Adrenal gland (tissue), 12 donors: ENCODE results near the gene WASHC4. TPM values are rescaled to one million over a fixed set of nuclear protein-coding genes. Genes with fewer than 3 reads are reported as not detected.

ENCODE experiments used
- DNase-seq, 7 donors: peaks; one replicate each; pipeline ENCODE4 v3.0.0-alpha.2; 2019 to 2020
- H3K27ac ChIP-seq, 5 donors: fragments of 200-600 bp; sonication (generic) in 4 of 5; 1 replicate in 3 of 5; 2 replicates in 2 of 5; pipeline versions ENCODE4 v1.5.1 to v1.8.0; 2016 to 2020; ENCODE audit warnings: mild to moderate bottlenecking in 1 of 5
- H3K27me3 ChIP-seq: fragments of 200-600 bp; 2 replicates; pipeline ENCODE4 v1.8.0; 2021
- H3K36me3 ChIP-seq, 2 donors: fragments of 200-600 bp; replicated peaks in 1 of 2; 1 replicate in 1 of 2; 2 replicates in 1 of 2; pipeline versions ENCODE4 v1.5.1 to v1.8.0; 2018 to 2022
- H3K4me1 ChIP-seq, 2 donors: fragments of 200-600 bp; replicated peaks in 1 of 2; 1 replicate in 1 of 2; 2 replicates in 1 of 2; pipeline versions ENCODE4 v1.5.1 to v1.8.0; 2018 to 2021
- H3K4me3 ChIP-seq, 4 donors: fragments of 200-600 bp; sonication (generic) in 3 of 4; one replicate each; pipeline ENCODE4 v1.5.1; 2016 to 2018
- H3K9me3 ChIP-seq, 3 donors: fragments of 200-600 bp; sonication (generic) in 1 of 3; replicated peaks in 1 of 3; 1 replicate in 2 of 3; 2 replicates in 1 of 3; pipeline versions ENCODE4 v1.5.1 to v1.8.0; 2016 to 2021
- POLR2A ChIP-seq, 2 donors: fragments of 450-650 bp; IDR thresholded peaks; one replicate each; pipeline ENCODE4 v1.6.1; 2017; ENCODE audit warnings: antibody characterized with exemption in 2 of 2, mild to moderate bottlenecking in 2 of 2, moderate library complexity in 1 of 2
- WGBS, 4 donors: extraction: QIAGEN DNeasy Blood & Tissue Kit in 2 of 4; methylation state at CpG; one replicate each; pipeline versions ENCODE4 v1.1.5 to v1.1.7; 2013 to 2017; 5-methylcytosine and 5-hydroxymethylcytosine counted together
- intact Hi-C, 2 donors: fragments of 100-400 bp; cut with DNase I; formaldehyde crosslinking; loops; one replicate each; pipeline versions ENCODE4 v1.14.1 to v1.15.0; 2022 to 2023
- polyA plus RNA-seq, 3 donors: library from polyadenylated mRNA; stranded (reverse); fragments of 200-250 nt in 2 of 3; fragments of 350-450 nt in 1 of 3; fragmentation: Illumina TruSeq in 1 of 3; extraction: RNeasy Lipid Tissue Mini Kit (QIAGEN cat#74804) in 1 of 3; gene quantifications; one replicate each; pipeline ENCODE4 v1.2.3, GENCODE V29; 2013 to 2014
- total RNA-seq, 9 donors: library from RNA; depleted of rRNA in 4 of 9; stranded (reverse); fragments of >200 nt in 4 of 9; fragments of 120-200 nt in 1 of 9; fragmentation: NEBNext Ultra II Directional in 1 of 9; extraction: Animal tissue kit (Norgen Biotek cat#: 25700) in 1 of 9; gene quantifications; one replicate each; pipeline versions ENCODE4 v1.1.0 to v1.2.4, GENCODE V29; 2013 to 2023
- TF ChIP-seq, protein P1 (sequence below), 6 experiments: fragments of 450-650 bp in 4 of 6; fragments of 200-600 bp in 2 of 6; sonication (generic) in 1 of 6; IDR thresholded peaks; 1 replicate in 5 of 6; 2 replicates in 1 of 6; pipeline versions ENCODE4 v1.5.1 to v1.8.0; 2016 to 2021; ENCODE audit warnings: antibody characterized with exemption in 6 of 6, mild to moderate bottlenecking in 2 of 6, moderate library complexity in 1 of 6
- donor health status: healthy with polysubstance abuse.
- donor health status: Bipolar disorder and iron deficiency.
- donor health status: DM: yes; HTN: yes; CAD: no.
- donor health status: DM: no; HTN: no; CAD: no.
- donor health status: DM: no; HTN: no; CAD: no.
- donor health status: DM: yes; HTN: yes; CAD: no.

Gene WASHC4
- total and polyA plus RNA-seq, 12 donors: 17.8 to 90.6 (median 52.8) TPM

DNA sequence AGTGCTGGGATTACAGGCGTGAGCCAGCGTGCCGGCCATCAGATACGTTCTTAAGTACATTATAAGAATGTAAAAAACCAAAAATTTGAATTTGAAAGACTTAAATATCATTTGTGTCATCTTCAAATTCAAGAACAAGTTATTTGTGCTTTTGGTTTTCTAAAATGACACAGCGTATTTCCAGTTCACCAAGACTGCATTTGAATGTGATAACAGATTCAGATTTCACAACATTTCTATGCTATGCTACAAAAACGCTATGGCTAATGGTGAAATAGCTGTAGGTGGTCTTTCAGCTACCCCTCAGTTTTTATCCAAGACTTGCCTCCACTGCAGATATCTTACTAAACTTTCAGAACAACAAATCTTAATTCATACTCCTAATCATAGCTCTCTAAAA lies 81.8 kb downstream of the WASHC4 start:
- H3K36me3 ChIP-seq: peaks cover 0 to 92% of the 10 kb centered on the region in 2 donors
- no peaks in the 10 kb centered on the region for H3K9me3 ChIP-seq
- H3K27me3 ChIP-seq: no peaks in the 10 kb centered on the region
- intact Hi-C loops: no loop called here
- H3K4me3 ChIP-seq: no peak overlapping the region
- TF ChIP-seq POLR2A (IDR thresholded peaks at IDR 0.05): no peak
- TF ChIP-seq, protein P1, sequence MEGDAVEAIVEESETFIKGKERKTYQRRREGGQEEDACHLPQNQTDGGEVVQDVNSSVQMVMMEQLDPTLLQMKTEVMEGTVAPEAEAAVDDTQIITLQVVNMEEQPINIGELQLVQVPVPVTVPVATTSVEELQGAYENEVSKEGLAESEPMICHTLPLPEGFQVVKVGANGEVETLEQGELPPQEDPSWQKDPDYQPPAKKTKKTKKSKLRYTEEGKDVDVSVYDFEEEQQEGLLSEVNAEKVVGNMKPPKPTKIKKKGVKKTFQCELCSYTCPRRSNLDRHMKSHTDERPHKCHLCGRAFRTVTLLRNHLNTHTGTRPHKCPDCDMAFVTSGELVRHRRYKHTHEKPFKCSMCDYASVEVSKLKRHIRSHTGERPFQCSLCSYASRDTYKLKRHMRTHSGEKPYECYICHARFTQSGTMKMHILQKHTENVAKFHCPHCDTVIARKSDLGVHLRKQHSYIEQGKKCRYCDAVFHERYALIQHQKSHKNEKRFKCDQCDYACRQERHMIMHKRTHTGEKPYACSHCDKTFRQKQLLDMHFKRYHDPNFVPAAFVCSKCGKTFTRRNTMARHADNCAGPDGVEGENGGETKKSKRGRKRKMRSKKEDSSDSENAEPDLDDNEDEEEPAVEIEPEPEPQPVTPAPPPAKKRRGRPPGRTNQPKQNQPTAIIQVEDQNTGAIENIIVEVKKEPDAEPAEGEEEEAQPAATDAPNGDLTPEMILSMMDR (IDR thresholded peaks at IDR 0.05): no peak
- H3K4me1 ChIP-seq: no peaks in the 10 kb centered on the region
- H3K27ac ChIP-seq: no peak overlapping the region
- DNase-seq: no peak
- WGBS, 4 donors: 78 to 86% (median 79%) methylated on average over 6 of the region's 6 CpGs

GRCh38 chr12:105190530-105190929 lies 83.0 kb downstream of the WASHC4 start:
- Histone ChIP-seq H3K4me1 (no peaks in the 10 kb centered on the region), H3K36me3 (peaks cover 0 to 91% of the 10 kb centered on the region in 2 donors), H3K4me3 (no peak overlapping the region), H3K9me3 (no peaks in the 10 kb centered on the region), H3K27ac (no peak overlapping the region), H3K27me3 (no peaks in the 10 kb centered on the region)
- no peak for TF ChIP-seq POLR2A (IDR thresholded peaks at IDR 0.05)
- TF ChIP-seq, protein P1 (IDR thresholded peaks at IDR 0.05): no peak
- 92 to 93% (median 93%) methylated on average over 6 of the region's 6 CpGs for WGBS, 4 donors
- intact Hi-C loops: no loop called here
- no peak for DNase-seq

- 94 to 100% (median 98%) methylated on average over 1 of the region's 1 CpG for WGBS, 4 donors
- no peaks in the 10 kb centered on the region for H3K9me3 ChIP-seq
- DNase-seq: no peak
- TF ChIP-seq POLR2A (IDR thresholded peaks at IDR 0.05): no peak
- TF ChIP-seq, protein P1 (IDR thresholded peaks at IDR 0.05): no peak
- H3K27ac ChIP-seq: no peak overlapping the region
- intact Hi-C loops: no loop called here
- no peak overlapping the region for H3K4me3 ChIP-seq
- H3K27me3 ChIP-seq: no peaks in the 10 kb centered on the region
- no peaks in the 10 kb centered on the region for H3K4me1 ChIP-seq
- peaks cover 0 to 87% of the 10 kb centered on the region in 2 donors for H3K36me3 ChIP-seq
Measured at GRCh38 chr12:105192624-105193225, 85.2 kb downstream of the WASHC4 start.

DNA sequence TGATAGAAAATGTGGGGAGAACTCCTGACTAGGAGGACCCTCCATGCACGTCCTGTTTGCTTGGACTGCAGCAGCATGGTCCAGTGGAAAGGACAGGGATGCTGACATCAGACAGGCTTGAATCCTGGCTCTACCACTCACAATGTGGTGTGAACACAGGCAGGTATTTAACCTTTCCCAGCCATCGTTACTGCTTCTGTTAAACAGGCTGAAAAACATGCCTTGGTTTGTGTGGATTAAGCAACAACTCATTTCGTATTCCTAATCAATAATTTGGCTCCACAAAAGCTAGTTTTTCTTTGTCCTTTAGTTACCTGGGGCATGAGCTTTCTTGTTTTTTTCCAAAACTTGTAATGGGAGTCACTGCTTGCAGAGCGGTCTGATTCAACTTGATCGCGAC lies 87.4 kb downstream of the WASHC4 start:
- 91 to 96% (median 94%) methylated on average over 6 of the region's 6 CpGs for WGBS, 4 donors
- H3K36me3 ChIP-seq: peaks cover 0 to 74% of the 10 kb centered on the region in 2 donors
- no peak overlapping the region for H3K27ac ChIP-seq
- H3K27me3 ChIP-seq: no peaks in the 10 kb centered on the region
- H3K4me3 ChIP-seq: no peak overlapping the region
- TF ChIP-seq, protein P1 (IDR thresholded peaks at IDR 0.05): no peak
- TF ChIP-seq POLR2A (IDR thresholded peaks at IDR 0.05): no peak
- peaks cover 0 to 13% of the 10 kb centered on the region in 2 donors for H3K4me1 ChIP-seq
- intact Hi-C loops: no loop called here
- DNase-seq: no peak
- H3K9me3 ChIP-seq: no peaks in the 10 kb centered on the region
